ENCODE data around the gene CELF2.

DNA sequence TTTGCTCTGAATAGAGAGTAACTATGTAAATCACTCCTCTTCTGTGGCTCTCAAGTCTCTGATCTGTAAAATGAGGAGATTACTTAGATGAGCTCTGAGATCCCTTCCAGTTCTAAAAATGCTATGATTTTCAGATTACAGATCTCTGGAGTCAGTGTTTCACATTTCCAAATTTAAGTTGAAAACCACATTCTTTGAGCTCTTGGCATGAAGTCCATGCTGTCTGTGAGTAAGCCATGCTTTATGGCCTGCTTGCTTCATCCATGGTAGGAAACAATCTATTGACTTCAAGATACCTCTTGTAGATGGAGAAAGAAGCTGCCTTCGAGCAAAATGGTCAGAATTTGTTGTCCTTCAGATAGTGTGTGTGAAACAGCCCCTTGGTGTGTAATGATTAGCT lies 64.9 kb downstream of the CELF2 start:
- no peak for TF ChIP-seq NR3C1 (CRISPR knock-in tag; IDR thresholded peaks at IDR 0.05)
- no peak for TF ChIP-seq POLR2AphosphoS5 (IDR thresholded peaks at IDR 0.05; ENCODE audit: control insufficient read depth, insufficient read depth, low read depth, low read length)
- TF ChIP-seq, protein P1, sequence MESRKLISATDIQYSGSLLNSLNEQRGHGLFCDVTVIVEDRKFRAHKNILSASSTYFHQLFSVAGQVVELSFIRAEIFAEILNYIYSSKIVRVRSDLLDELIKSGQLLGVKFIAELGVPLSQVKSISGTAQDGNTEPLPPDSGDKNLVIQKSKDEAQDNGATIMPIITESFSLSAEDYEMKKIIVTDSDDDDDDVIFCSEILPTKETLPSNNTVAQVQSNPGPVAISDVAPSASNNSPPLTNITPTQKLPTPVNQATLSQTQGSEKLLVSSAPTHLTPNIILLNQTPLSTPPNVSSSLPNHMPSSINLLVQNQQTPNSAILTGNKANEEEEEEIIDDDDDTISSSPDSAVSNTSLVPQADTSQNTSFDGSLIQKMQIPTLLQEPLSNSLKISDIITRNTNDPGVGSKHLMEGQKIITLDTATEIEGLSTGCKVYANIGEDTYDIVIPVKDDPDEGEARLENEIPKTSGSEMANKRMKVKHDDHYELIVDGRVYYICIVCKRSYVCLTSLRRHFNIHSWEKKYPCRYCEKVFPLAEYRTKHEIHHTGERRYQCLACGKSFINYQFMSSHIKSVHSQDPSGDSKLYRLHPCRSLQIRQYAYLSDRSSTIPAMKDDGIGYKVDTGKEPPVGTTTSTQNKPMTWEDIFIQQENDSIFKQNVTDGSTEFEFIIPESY (CRISPR knock-in tag; IDR thresholded peaks at IDR 0.05), result no peak
- TF ChIP-seq, protein P2, sequence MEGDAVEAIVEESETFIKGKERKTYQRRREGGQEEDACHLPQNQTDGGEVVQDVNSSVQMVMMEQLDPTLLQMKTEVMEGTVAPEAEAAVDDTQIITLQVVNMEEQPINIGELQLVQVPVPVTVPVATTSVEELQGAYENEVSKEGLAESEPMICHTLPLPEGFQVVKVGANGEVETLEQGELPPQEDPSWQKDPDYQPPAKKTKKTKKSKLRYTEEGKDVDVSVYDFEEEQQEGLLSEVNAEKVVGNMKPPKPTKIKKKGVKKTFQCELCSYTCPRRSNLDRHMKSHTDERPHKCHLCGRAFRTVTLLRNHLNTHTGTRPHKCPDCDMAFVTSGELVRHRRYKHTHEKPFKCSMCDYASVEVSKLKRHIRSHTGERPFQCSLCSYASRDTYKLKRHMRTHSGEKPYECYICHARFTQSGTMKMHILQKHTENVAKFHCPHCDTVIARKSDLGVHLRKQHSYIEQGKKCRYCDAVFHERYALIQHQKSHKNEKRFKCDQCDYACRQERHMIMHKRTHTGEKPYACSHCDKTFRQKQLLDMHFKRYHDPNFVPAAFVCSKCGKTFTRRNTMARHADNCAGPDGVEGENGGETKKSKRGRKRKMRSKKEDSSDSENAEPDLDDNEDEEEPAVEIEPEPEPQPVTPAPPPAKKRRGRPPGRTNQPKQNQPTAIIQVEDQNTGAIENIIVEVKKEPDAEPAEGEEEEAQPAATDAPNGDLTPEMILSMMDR (IDR thresholded peaks at IDR 0.05 in 2 of 3, conservative IDR thresholded peaks at IDR 0.05 in 1 of 3; ENCODE audit: insufficient read depth in 2 of 3, low read depth in 1 of 3, low read length in 3 of 3), result no peak
- TF ChIP-seq RNF2 (IDR thresholded peaks at IDR 0.05), result no peak
- TF ChIP-seq, protein P3, sequence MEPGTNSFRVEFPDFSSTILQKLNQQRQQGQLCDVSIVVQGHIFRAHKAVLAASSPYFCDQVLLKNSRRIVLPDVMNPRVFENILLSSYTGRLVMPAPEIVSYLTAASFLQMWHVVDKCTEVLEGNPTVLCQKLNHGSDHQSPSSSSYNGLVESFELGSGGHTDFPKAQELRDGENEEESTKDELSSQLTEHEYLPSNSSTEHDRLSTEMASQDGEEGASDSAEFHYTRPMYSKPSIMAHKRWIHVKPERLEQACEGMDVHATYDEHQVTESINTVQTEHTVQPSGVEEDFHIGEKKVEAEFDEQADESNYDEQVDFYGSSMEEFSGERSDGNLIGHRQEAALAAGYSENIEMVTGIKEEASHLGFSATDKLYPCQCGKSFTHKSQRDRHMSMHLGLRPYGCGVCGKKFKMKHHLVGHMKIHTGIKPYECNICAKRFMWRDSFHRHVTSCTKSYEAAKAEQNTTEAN (CRISPR knock-in tag; IDR thresholded peaks at IDR 0.05), result no peak
- TF ChIP-seq, protein P4, sequence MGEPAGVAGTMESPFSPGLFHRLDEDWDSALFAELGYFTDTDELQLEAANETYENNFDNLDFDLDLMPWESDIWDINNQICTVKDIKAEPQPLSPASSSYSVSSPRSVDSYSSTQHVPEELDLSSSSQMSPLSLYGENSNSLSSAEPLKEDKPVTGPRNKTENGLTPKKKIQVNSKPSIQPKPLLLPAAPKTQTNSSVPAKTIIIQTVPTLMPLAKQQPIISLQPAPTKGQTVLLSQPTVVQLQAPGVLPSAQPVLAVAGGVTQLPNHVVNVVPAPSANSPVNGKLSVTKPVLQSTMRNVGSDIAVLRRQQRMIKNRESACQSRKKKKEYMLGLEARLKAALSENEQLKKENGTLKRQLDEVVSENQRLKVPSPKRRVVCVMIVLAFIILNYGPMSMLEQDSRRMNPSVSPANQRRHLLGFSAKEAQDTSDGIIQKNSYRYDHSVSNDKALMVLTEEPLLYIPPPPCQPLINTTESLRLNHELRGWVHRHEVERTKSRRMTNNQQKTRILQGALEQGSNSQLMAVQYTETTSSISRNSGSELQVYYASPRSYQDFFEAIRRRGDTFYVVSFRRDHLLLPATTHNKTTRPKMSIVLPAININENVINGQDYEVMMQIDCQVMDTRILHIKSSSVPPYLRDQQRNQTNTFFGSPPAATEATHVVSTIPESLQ (CRISPR knock-in tag; IDR thresholded peaks at IDR 0.05), result no peak
- TF ChIP-seq, protein P5, sequence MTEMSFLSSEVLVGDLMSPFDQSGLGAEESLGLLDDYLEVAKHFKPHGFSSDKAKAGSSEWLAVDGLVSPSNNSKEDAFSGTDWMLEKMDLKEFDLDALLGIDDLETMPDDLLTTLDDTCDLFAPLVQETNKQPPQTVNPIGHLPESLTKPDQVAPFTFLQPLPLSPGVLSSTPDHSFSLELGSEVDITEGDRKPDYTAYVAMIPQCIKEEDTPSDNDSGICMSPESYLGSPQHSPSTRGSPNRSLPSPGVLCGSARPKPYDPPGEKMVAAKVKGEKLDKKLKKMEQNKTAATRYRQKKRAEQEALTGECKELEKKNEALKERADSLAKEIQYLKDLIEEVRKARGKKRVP (CRISPR knock-in tag; IDR thresholded peaks at IDR 0.05), result no peak
- TF ChIP-seq RBM17 (IDR thresholded peaks at IDR 0.05; ENCODE audit: borderline replicate concordance, low read depth, low read length), result no peak

Measured in K562 (cell line).